Measurements from ENCODE around the gene ERMP1. TPM values are rescaled to one million over a fixed set of nuclear protein-coding genes. Genes with fewer than 3 reads are reported as not detected.

The ERMP1 gene
- total and polyA plus RNA-seq, 2 donors (not counting 3 experiments of a cell fraction or from before 2014, with no cell fraction given), result 9.7 to 16.6 TPM

- Histone ChIP-seq H3K27ac (ENCODE audit: insufficient read depth, low read depth, low read length) (no peak overlapping the region), H3K4me1 (ENCODE audit: control insufficient read depth, extremely low read depth, insufficient read depth, low read length) (peaks cover 10% of the 10 kb centered on the region), H3K36me3 (ENCODE audit: control insufficient read depth in 2 of 2, extremely low read depth in 1 of 2, insufficient read depth in 2 of 2, low read length in 2 of 2) (peaks cover 0 to 10% of the 10 kb centered on the region in 2 experiments), H3K27me3 (ENCODE audit: control insufficient read depth in 2 of 2, insufficient read depth in 2 of 2, low read length in 2 of 2) (no peaks in the 10 kb centered on the region), H3K4me2 (ENCODE audit: insufficient read depth, low read length) (no peak overlapping the region), H2AFZ (ENCODE audit: low read depth, low read length) (no peak overlapping the region), H4K20me1 (replicated peaks; ENCODE audit: control insufficient read depth, extremely low read depth, insufficient read depth, low read length) (no peaks in the 10 kb centered on the region), H3K79me2 (ENCODE audit: control insufficient read depth, insufficient read depth, low read length) (no peaks in the 10 kb centered on the region), H3K9ac (replicated peaks; ENCODE audit: extremely low read depth, insufficient read depth, low read length) (no peak overlapping the region), H3K9me3 (replicated peaks; ENCODE audit: control insufficient read depth, insufficient read depth, low read length) (no peaks in the 10 kb centered on the region), H3K4me3 (replicated peaks in 1 of 3; ENCODE audit: insufficient read depth in 1 of 3, low read depth in 1 of 3, low read length in 3 of 3) (no peak overlapping the region), H3K9me1 (replicated peaks; ENCODE audit: control insufficient read depth, extremely low read depth, insufficient read depth, low read length) (no peaks in the 10 kb centered on the region)
- intact Hi-C loops (cut with micrococcal nuclease), result no loop called here
- DNase-seq (ENCODE audit: low read depth, low spot score), result no peak
- ChIA-PET CTCF (interaction anchor here (1.3 kb wide), 1 partner anchor 12 kb away, joined by 4 read pairs; no protein-coding TSS in a partner anchor), POLR2A (no interaction called here)
- dilution Hi-C loops (cut with MboI; ENCODE audit: extremely low pct_ligation_motif_present, low sequenced_read_pairs), result no loop called here
- no peak for FAIRE-seq
- TF ChIP-seq MAX (IDR thresholded peaks at IDR 0.05; ENCODE audit: insufficient read depth, insufficient read length), result no peak
- no peak for TF ChIP-seq EZH2 (IDR thresholded peaks at IDR 0.05; ENCODE audit: borderline replicate concordance, low read depth, low read length, severe bottlenecking)
- TF ChIP-seq, protein P1, sequence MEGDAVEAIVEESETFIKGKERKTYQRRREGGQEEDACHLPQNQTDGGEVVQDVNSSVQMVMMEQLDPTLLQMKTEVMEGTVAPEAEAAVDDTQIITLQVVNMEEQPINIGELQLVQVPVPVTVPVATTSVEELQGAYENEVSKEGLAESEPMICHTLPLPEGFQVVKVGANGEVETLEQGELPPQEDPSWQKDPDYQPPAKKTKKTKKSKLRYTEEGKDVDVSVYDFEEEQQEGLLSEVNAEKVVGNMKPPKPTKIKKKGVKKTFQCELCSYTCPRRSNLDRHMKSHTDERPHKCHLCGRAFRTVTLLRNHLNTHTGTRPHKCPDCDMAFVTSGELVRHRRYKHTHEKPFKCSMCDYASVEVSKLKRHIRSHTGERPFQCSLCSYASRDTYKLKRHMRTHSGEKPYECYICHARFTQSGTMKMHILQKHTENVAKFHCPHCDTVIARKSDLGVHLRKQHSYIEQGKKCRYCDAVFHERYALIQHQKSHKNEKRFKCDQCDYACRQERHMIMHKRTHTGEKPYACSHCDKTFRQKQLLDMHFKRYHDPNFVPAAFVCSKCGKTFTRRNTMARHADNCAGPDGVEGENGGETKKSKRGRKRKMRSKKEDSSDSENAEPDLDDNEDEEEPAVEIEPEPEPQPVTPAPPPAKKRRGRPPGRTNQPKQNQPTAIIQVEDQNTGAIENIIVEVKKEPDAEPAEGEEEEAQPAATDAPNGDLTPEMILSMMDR (IDR thresholded peaks at IDR 0.05; ENCODE audit: extremely low read depth in 1 of 2, insufficient read depth in 1 of 2, low read depth in 1 of 2, low read length in 2 of 2), result no peak
- no peak for TF ChIP-seq FOS (IDR thresholded peaks at IDR 0.05; ENCODE audit: borderline replicate concordance, insufficient read depth, low read length)
- no peak for TF ChIP-seq JUN (IDR thresholded peaks at IDR 0.05; ENCODE audit: borderline replicate concordance, insufficient read depth, insufficient read length, low read depth)
- no peak for TF ChIP-seq POLR2AphosphoS5 (IDR thresholded peaks at IDR 0.05; ENCODE audit: insufficient read depth, low read depth, low read length)
- BruUV-seq (replicated peaks), result no TSS peak
Measured at GRCh38 chr9:5787220-5787619, 45.7 kb downstream of the ERMP1 start.

Measured in endothelial cell of umbilical vein (primary cell).